Neutrophil (primary cell): ENCODE data around the gene FYN.

Experiments used
- H3K27ac ChIP-seq: fragments of 200-600 bp; sonication (generic); 2 replicates; pipeline ENCODE4 v1.5.1; 2016; ENCODE audit warnings: mild to moderate bottlenecking, moderate library complexity
- H3K27me3 ChIP-seq: fragments of 200-600 bp; sonication (generic); 2 replicates; pipeline ENCODE4 v1.6.0; 2016; ENCODE audit warnings: mild to moderate bottlenecking
- H3K36me3 ChIP-seq: fragments of 200-600 bp; sonication (generic); 2 replicates; pipeline ENCODE4 v1.5.1; 2017
- H3K4me1 ChIP-seq, 2 experiments: fragments of 200-600 bp in 1 of 2; sonication (generic) in 1 of 2; 1 replicate in 1 of 2; 2 replicates in 1 of 2; pipeline versions ENCODE4 v1.5.1 to v1.6.1; 2013 to 2016; ENCODE audit warnings: low read depth in 1 of 2, low read length in 1 of 2, mild to moderate bottlenecking in 1 of 2, moderate library complexity in 1 of 2; ENCODE audit not compliant: control insufficient read depth in 1 of 2, insufficient read depth in 1 of 2
- H3K4me3 ChIP-seq, 2 experiments: fragments of 200-600 bp in 1 of 2; sonication (generic) in 1 of 2; 1 replicate in 1 of 2; 2 replicates in 1 of 2; pipeline ENCODE4 v1.5.1; 2013 to 2016; ENCODE audit warnings: low read depth in 1 of 2, low read length in 1 of 2, mild to moderate bottlenecking in 1 of 2, moderate library complexity in 1 of 2
- H3K9me3 ChIP-seq: fragments of 200-600 bp; sonication (generic); 2 replicates; pipeline ENCODE4 v1.5.1; 2016
- TF ChIP-seq, protein P1 (sequence below): fragments of 200-600 bp; sonication (generic); IDR thresholded peaks from 2 replicates; pipeline ENCODE4 v1.5.1; 2016; ENCODE audit warnings: antibody characterized with exemption

Gene FYN

GRCh38 chr6:111841822-111842221 is 31.4 kb downstream of the FYN start:
- H3K9me3 ChIP-seq = no peaks in the 10 kb centered on the region
- H3K4me3 ChIP-seq = no peak overlapping the region
- no peaks in the 10 kb centered on the region for H3K36me3 ChIP-seq
- no peaks in the 10 kb centered on the region for H3K27me3 ChIP-seq
- TF ChIP-seq, protein P1, sequence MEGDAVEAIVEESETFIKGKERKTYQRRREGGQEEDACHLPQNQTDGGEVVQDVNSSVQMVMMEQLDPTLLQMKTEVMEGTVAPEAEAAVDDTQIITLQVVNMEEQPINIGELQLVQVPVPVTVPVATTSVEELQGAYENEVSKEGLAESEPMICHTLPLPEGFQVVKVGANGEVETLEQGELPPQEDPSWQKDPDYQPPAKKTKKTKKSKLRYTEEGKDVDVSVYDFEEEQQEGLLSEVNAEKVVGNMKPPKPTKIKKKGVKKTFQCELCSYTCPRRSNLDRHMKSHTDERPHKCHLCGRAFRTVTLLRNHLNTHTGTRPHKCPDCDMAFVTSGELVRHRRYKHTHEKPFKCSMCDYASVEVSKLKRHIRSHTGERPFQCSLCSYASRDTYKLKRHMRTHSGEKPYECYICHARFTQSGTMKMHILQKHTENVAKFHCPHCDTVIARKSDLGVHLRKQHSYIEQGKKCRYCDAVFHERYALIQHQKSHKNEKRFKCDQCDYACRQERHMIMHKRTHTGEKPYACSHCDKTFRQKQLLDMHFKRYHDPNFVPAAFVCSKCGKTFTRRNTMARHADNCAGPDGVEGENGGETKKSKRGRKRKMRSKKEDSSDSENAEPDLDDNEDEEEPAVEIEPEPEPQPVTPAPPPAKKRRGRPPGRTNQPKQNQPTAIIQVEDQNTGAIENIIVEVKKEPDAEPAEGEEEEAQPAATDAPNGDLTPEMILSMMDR = no peak
- H3K4me1 ChIP-seq = peaks cover 0 to 4% of the 10 kb centered on the region in 2 experiments
- H3K27ac ChIP-seq = no peak overlapping the region

- no peak overlapping the region for H3K4me3 ChIP-seq
- peaks cover 0 to 4% of the 10 kb centered on the region in 2 experiments for H3K4me1 ChIP-seq
- no peak overlapping the region for H3K27ac ChIP-seq
- no peaks in the 10 kb centered on the region for H3K9me3 ChIP-seq
- no peaks in the 10 kb centered on the region for H3K27me3 ChIP-seq
- H3K36me3 ChIP-seq = no peaks in the 10 kb centered on the region
- TF ChIP-seq, protein P1 = no peak
These were observed 32.4 kb downstream of the FYN start for GRCh38 chr6:111840803-111841202.

DNA sequence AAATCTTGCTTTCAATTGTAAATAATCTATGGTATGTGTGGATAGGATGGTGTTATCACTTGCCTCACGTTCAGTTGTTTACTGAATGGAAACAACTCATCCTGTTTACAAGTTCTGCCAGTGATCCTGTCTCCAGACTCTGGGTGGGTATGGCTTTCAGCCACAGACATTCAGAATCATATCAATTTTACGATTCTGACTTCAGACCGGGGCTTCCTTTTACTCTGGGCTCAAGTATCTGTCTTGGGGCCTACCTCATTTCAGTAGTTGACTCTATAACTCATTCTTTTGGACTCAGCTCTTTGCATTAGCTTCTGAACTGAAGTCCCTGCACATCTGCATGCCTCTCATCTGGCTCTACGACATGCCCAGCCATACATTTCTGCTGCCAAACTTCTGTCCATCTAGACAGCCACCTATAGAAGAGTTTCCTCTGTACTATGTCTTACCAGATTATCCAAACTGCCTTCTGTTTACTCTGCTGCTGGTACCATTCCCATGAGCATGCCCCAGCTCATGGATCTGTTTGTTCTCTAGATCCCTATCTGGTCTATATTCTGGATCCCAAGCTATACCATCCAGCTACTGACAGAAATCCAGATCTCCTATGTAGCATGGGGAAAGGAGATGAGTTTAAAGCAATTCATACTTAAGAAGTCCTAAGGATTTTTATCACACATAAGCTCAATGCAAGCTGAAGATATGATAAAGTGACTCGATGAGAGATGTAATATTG is 34.3 kb downstream of the FYN start:
- no peak overlapping the region for H3K27ac ChIP-seq
- peaks cover 0 to 4% of the 10 kb centered on the region in 2 experiments for H3K4me1 ChIP-seq
- H3K9me3 ChIP-seq = no peaks in the 10 kb centered on the region
- no peak overlapping the region for H3K4me3 ChIP-seq
- no peaks in the 10 kb centered on the region for H3K36me3 ChIP-seq
- no peaks in the 10 kb centered on the region for H3K27me3 ChIP-seq
- TF ChIP-seq, protein P1 = no peak

- Histone ChIP-seq H3K27me3 (no peaks in the 10 kb centered on the region), H3K9me3 (no peaks in the 10 kb centered on the region), H3K4me1 (peaks cover 0 to 4% of the 10 kb centered on the region in 2 experiments), H3K36me3 (no peaks in the 10 kb centered on the region), H3K4me3 (no peak overlapping the region), H3K27ac (no peak overlapping the region)
- TF ChIP-seq, protein P1 = no peak
These were observed 35.4 kb downstream of the FYN start for GRCh38 chr6:111837641-111838500.

GRCh38 chr6:111837007-111837406 is 36.2 kb downstream of the FYN start:
- Histone ChIP-seq H3K4me3 (no peak overlapping the region), H3K27ac (no peak overlapping the region), H3K27me3 (no peaks in the 10 kb centered on the region), H3K4me1 (peaks cover 0 to 2% of the 10 kb centered on the region in 2 experiments), H3K36me3 (no peaks in the 10 kb centered on the region), H3K9me3 (no peaks in the 10 kb centered on the region)
- TF ChIP-seq, protein P1 = no peak
